GM19025 (cell line): Measurements from ENCODE around the gene CNTN4.
"Not testable (repeated sequence)": the region's sequence is repeated elsewhere in the genome, so short reads cannot be mapped to it uniquely, and the experiment has no call there.

Source experiments
- ATAC-seq: cut with Tn5 transposase; IDR thresholded peaks from one replicate; pipeline ENCODE4 v1.9.1; 2021; ENCODE audit warnings: mild to moderate bottlenecking, low read depth, moderate library complexity; ENCODE audit not compliant: unreplicated experiment

Gene CNTN4

GRCh38 chr3:2506776-2507175 lies 408.1 kb downstream of the CNTN4 start:
- no peak for ATAC-seq

- ATAC-seq = no peak
Observed at GRCh38 chr3:2510591-2511145, 412.0 kb downstream of the CNTN4 start.

GRCh38 chr3:2511356-2511755 lies 412.7 kb downstream of the CNTN4 start:
- ATAC-seq = no peak

- no peak for ATAC-seq
Observed at GRCh38 chr3:2512881-2513280, 414.2 kb downstream of the CNTN4 start.

- no peak for ATAC-seq
Observed at GRCh38 chr3:2513986-2514385, 415.3 kb downstream of the CNTN4 start.

GRCh38 chr3:2516762-2517441 lies 418.2 kb downstream of the CNTN4 start:
- ATAC-seq = no peak

GRCh38 chr3:2517500-2518172 lies 419.0 kb downstream of the CNTN4 start:
- no peak for ATAC-seq

- no peak for ATAC-seq
Observed at GRCh38 chr3:2523281-2523836, 424.7 kb downstream of the CNTN4 start.

GRCh38 chr3:2525968-2526367 lies 427.3 kb downstream of the CNTN4 start:
- ATAC-seq = no peak

GRCh38 chr3:2526926-2527325 lies 428.3 kb downstream of the CNTN4 start:
- no peak for ATAC-seq

- not testable (repeated sequence) for ATAC-seq
Observed at GRCh38 chr3:2527328-2527727, 428.7 kb downstream of the CNTN4 start.

GRCh38 chr3:2534767-2535166 lies 436.1 kb downstream of the CNTN4 start:
- ATAC-seq = not testable (repeated sequence)

- no peak for ATAC-seq
Observed at GRCh38 chr3:2535206-2535605, 436.5 kb downstream of the CNTN4 start.

- ATAC-seq = no peak
Observed at GRCh38 chr3:2536575-2536974, 437.9 kb downstream of the CNTN4 start.

GRCh38 chr3:2540115-2540514 lies 441.4 kb downstream of the CNTN4 start:
- no peak for ATAC-seq

GRCh38 chr3:2543247-2543646 lies 444.6 kb downstream of the CNTN4 start:
- ATAC-seq = no peak

GRCh38 chr3:2544212-2544611 lies 445.5 kb downstream of the CNTN4 start:
- no peak for ATAC-seq

GRCh38 chr3:2544718-2545117 lies 446.1 kb downstream of the CNTN4 start:
- no peak for ATAC-seq

- no peak for ATAC-seq
Observed at GRCh38 chr3:2547049-2547448, 448.4 kb downstream of the CNTN4 start.

GRCh38 chr3:2554656-2555055 lies 456.0 kb downstream of the CNTN4 start:
- no peak for ATAC-seq

- ATAC-seq = no peak
Observed at GRCh38 chr3:2558796-2559195, 460.1 kb downstream of the CNTN4 start.

- no peak for ATAC-seq
Observed at GRCh38 chr3:2567451-2567850, 468.8 kb downstream of the CNTN4 start.
